Measurements from ENCODE around the gene FAM219A.

GRCh38 chr9:34490360-34490759 is 32.0 kb upstream of the FAM219A start:
- TF ChIP-seq CTCF (IDR thresholded peaks at IDR 0.05), result no peak
- TF ChIP-seq POLR2A (IDR thresholded peaks at IDR 0.05), result no peak

All from testis (tissue), 2 donors.